NCI-H1694 treated with DMSO at 0.1 percent for 48 hours (cell line): ENCODE results near the gene PDGFC.

ENCODE experiments used
- DNase-seq: peaks from one replicate; lab custom pipeline; 2025; lab: John Stamatoyannopoulos, UW

The PDGFC gene

DNA sequence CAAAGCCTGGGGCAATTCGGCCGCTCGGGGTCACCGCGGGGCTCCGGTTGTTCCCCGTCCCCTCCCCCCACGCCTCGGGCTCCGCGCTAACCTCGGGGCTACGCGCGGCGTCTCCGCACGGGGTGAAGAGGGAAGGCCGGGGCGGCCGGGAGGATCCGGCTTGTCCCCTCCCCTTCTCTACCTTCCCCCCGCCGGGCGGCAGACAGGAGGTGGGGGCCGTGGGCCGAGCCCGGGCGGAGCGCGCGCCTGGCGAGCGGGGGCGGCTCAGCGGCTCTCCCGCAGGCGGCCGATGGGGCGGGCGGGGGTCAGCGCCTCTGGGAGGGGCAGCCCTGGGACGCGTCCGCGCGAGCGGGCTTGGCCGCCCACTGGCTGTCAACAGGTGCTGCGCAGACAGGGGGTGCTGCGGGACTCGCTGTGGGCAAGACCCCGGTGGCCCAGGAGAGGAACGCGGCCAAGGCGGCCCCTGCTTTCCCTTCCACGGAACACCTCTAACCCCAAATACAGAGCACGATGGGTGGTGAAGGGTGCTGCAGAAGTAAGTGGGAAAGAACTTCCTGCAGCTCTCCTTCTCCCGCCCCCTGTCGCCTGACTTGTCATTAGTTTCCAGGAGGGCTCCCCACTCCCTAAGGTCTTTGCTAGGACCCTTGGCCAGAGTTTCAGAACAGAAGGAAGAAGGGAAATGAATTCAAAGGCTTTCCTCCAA is at the start of gene PDGFC:
TSS of gene PDGFC (minus strand) at position 124 of the 703 bp plus-strand sequence. CDS start 896 bp downstream, outside the sequence.
- DNase-seq, result no peak

- no peak for DNase-seq
These were observed 49.3 kb upstream of the PDGFC start for GRCh38 chr4:157020882-157021281.

DNA sequence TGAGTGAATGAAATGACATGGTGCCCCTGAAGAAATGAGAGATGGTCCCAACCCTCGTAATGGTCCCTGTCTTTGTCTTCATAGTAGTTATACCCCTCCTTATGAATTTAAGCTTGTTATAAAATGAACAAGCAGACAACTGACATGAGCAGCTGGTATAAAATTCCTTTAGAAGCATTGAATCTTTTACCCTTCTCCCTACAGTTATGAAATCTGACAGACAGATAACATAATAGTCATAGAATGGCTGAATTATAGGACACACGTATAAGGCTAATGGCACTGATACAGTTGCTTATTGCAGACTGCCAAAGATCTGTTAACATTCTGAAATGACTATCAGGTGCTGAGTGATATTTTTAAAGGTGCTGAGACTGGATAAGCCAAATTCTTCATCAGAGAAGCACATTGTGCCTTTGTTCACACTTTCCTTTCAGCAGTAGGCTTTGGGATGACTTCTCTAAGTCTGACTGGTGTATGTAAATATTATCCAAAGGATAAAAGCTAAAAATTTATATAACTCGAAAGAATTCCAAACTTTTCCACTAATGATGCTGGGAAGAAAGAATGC is 47.4 kb upstream of the PDGFC start:
- no peak for DNase-seq

DNA sequence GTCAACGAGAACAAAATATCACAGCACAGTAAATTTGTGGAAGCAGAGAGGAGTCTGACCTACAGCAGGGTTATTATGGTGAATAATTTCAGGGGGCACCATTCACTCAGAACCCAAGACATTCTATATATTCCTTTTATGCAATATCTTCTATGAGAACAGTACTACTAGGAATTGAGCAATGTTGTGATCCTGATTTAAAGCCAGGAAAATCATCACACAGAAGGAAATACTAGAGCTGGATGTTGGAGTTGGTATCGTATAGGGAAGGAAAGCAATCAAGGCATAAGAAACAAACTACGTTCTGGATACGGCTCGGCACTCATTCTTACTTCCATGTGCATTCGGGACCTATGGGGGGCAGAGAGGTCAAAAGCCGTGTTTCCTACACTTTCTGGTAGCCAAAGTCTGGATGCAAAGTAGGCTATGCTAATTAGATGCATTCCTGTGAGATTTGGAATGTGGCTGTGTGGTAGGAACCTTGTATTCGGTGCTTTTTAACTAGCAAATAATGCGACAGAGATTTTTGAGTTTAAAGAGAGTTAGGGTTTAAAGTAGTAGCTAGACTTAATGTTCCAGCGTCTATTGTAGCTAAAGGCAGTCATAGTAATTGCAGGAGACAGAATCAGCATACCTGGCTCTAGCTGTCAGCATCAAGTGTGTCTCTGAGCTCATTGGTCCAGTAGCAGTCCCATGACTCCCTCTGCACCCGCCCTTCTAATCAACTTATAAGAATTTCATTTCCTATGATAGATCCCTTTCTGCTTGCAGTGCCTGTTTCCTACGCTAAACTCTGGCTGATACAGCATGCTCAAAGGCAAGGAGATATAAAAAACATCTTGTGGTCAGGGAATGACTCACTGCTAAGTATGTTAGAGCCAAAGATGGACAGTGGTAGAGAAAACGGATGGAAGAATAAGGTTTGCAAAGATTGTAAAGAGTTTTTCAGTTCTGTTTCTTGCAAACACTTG is 43.3 kb upstream of the PDGFC start:
- no peak for DNase-seq

DNA sequence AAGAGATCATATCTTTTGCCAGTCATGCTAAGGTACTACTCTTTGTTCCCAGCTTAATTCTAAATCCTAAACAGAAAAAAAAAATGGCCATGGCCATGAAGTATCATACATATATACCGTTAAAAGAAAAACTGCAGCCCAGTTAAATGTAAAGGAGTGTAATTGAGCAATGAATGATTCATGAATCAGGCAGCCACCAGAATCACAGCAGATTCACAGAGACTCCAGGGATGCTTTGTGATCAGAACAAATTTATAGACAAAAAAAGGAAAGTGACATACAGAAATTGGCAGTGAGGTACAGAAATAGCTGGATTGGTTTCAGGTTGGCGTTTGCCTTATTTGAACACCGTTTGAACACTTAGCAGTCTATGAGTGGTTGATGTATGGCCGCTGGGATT is 42.1 kb upstream of the PDGFC start:
- DNase-seq, result no peak

DNA sequence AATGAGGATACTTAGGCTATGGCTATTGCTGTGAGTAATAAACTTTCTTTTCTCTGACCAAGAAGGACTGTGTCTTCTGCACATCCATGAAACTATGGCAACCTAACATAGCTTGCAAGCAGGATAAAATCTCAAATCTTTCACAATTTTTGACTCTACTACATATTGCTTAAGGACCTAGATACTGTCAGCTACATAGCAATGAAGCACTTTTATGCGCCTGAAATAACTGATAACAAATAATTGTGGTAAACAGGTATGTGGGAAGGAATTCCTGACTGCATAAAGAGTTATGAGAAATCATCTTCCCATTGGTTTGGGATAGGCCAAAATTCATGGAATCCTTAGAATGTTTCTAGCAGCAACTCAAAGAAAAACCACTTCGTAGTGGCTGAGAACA is 41.2 kb upstream of the PDGFC start:
- DNase-seq, result no peak

GRCh38 chr4:157012296-157012695 is 40.7 kb upstream of the PDGFC start:
- DNase-seq, result no peak

GRCh38 chr4:157010630-157011029 is 39.0 kb upstream of the PDGFC start:
- DNase-seq, result no peak

DNA sequence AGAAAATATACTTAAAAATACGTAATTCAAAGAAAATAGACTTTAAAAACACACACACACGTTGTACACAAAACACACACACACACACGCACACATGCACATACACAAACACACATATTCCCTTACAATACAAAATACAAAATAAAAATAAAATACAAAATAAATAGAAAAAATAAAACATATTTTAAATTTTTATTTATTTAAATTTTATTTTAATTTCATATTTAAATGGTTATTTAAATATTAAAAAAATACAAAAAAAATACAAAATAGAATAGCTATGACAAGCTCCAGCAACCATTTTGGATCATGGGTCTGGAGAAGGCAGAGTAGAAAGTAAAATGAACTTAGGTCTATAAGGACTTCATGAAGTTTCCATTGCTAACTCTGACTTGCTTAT is 34.2 kb upstream of the PDGFC start:
- no peak for DNase-seq

GRCh38 chr4:157005193-157005592 is 33.6 kb upstream of the PDGFC start:
- DNase-seq, result no peak

GRCh38 chr4:157004279-157005161 is 32.9 kb upstream of the PDGFC start:
- DNase-seq, result no peak

DNA sequence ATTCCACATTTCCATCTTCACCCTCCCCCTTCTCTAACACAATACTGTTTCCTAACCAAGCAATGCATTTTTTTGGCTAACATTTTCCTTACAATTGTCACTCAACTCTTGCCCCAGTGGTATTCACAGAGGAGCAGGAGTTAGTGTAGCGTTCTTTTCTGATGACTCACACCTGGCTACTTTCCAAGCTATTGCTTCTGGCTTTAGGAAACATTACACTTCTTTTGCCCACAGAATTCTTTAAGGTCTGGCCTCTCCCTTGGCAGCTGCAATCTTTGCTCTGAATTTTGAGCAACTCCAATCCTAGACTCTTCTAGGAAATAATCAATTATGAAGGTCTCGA is 27.5 kb upstream of the PDGFC start:
- DNase-seq, result no peak

GRCh38 chr4:156998500-156999174 is 27.0 kb upstream of the PDGFC start:
- no peak for DNase-seq

GRCh38 chr4:156992943-156993342 is 21.3 kb upstream of the PDGFC start:
- DNase-seq, result no peak

- no peak for DNase-seq
These were observed 19.6 kb upstream of the PDGFC start for GRCh38 chr4:156991161-156991560.

GRCh38 chr4:156983366-156983765 is 11.8 kb upstream of the PDGFC start:
- no peak for DNase-seq

DNA sequence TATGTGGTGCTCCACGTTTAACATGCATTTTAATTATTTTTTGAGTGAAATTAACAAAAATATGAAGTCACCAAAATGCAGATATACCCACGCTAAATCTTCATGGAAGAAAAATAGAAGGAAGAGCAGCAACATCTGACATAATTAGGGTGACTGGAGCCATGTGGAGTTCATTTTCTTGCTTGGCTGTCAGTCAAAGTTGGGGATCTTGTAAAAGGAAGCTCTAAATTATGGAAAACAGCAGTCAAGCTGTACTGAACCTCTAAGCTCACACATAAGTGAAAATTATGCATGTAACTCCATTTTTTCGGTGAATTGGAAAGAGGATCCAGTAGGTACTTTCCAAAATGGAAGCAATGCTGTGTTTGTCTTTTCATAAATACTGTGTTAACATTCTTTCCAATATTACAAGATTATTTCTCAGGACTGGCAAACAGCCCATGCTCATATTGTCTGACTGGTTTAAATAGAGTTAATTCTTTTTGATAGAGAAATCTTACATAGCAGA is 9.7 kb upstream of the PDGFC start:
- no peak for DNase-seq

DNA sequence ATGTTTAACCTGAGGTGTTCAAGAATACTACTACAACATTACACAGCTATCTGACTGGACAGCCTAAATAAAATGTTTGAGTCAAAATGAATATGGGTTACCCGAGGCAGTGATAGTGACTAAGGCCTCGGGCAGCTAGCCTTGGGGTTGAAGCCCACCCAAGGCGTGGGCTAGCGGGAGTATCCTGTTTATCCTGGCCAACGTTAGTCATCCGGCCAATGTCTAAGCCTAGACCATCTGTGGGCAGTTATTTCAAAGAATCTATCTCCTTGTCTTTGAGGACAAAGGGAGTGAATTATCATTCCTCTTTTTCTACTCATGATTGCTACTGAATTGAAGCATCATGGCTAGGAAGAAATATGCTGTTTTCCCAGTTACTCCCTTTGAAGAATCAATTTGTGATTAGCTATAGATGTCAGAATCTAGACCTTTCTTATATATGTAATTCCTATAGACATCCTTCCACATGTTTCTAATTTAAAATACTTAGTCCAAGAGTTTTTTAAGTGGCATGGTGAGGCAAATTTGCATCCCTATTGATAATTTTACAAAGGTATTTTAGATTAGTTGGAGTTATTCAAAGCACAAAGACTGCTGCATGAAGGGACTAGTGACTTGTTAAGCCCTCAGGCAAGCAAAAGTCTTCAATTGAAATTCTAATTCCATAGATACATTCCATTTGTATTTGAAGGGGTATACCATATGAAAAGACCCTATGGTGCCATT is 6.0 kb upstream of the PDGFC start:
- no peak for DNase-seq

DNA sequence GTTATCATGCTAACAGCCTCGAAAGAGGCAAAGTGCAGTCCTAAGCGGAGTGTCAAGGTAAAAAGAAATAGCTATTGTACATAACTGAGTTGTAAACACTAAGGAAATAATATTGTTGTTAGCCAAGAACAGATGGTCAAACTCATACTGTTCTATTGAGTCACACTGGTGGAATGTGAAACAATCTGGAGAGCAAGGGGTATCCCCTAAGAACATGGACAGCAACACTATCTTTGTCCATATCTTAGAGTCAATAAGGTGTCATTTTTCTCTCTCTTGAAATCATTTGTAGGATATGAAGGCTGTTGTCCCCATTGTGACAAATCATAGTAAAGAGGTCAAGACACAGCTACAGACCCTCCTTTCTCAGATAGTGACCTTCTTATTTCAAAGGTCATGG is 4.5 kb upstream of the PDGFC start:
- no peak for DNase-seq

DNA sequence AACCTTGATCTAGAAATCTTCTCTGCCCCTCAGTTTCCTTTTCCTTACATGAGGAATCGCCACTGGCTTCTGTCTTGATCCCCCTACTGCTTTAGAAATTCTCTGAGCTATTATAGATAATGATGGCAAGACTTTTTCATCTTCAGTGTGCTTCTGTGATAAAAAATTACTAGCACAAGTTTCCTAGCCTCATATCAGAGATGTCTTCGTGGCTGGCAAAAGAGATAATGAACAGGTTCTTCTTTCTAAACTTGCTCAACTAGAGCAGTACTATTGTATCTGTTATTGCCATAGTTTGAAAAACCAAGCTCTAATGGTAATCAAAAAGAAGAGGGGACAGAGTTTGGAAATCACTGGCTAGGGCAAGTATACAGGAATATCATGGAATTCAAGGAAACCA is 4.1 kb upstream of the PDGFC start:
- DNase-seq, result no peak

- DNase-seq, result no peak
These were observed 2.7 kb upstream of the PDGFC start for GRCh38 chr4:156974264-156974663.
